ENCODE measurements around the gene RDH12.
"Not testable (repeated sequence)": the region's sequence is repeated elsewhere in the genome, so short reads cannot be mapped to it uniquely, and the experiment has no call there.

RDH12 gene

GRCh38 chr14:67697006-67697405 is 4.7 kb upstream of the RDH12 start:
- DNase-seq (ENCODE audit: insufficient read length, low spot score) (no peak), FAIRE-seq (no peak)
- TF ChIP-seq POLR2A (IDR thresholded peaks at IDR 0.05; ENCODE audit: low read depth, low read length) (no peak), POU2F2 (IDR thresholded peaks at IDR 0.05; ENCODE audit: low read depth, low read length) (no peak), POLR2AphosphoS5 (IDR thresholded peaks at IDR 0.05; ENCODE audit: low read depth, low read length) (no peak), SPI1 (IDR thresholded peaks at IDR 0.05; ENCODE audit: low read depth, low read length) (no peak), PAX5 (IDR thresholded peaks at IDR 0.05; ENCODE audit: insufficient read depth, low read length, severe bottlenecking) (no peak), TAF1 (IDR thresholded peaks at IDR 0.05; ENCODE audit: low read depth, low read length) (no peak)

GRCh38 chr14:67698179-67698578 is 3.5 kb upstream of the RDH12 start:
- no peak for FAIRE-seq
- DNase-seq (ENCODE audit: insufficient read length, low spot score), result no peak
- no peak for TF ChIP-seq PAX5 (IDR thresholded peaks at IDR 0.05; ENCODE audit: insufficient read depth, low read length, severe bottlenecking)
- TF ChIP-seq POLR2AphosphoS5 (IDR thresholded peaks at IDR 0.05; ENCODE audit: low read depth, low read length), result no peak
- TF ChIP-seq POLR2A (IDR thresholded peaks at IDR 0.05; ENCODE audit: low read depth, low read length), result no peak
- TF ChIP-seq SPI1 (IDR thresholded peaks at IDR 0.05; ENCODE audit: low read depth, low read length), result no peak
- no peak for TF ChIP-seq TAF1 (IDR thresholded peaks at IDR 0.05; ENCODE audit: low read depth, low read length)
- TF ChIP-seq POU2F2 (IDR thresholded peaks at IDR 0.05; ENCODE audit: low read depth, low read length), result no peak

GRCh38 chr14:67703997-67704396 is 2.3 kb downstream of the RDH12 start:
- TF ChIP-seq POU2F2 (IDR thresholded peaks at IDR 0.05; ENCODE audit: low read depth, low read length), result no peak
- no peak for TF ChIP-seq PAX5 (IDR thresholded peaks at IDR 0.05; ENCODE audit: insufficient read depth, low read length, severe bottlenecking)
- no peak for TF ChIP-seq POLR2A (IDR thresholded peaks at IDR 0.05; ENCODE audit: low read depth, low read length)
- no peak for TF ChIP-seq POLR2AphosphoS5 (IDR thresholded peaks at IDR 0.05; ENCODE audit: low read depth, low read length)
- no peak for TF ChIP-seq SPI1 (IDR thresholded peaks at IDR 0.05; ENCODE audit: low read depth, low read length)
- TF ChIP-seq TAF1 (IDR thresholded peaks at IDR 0.05; ENCODE audit: low read depth, low read length), result no peak
- FAIRE-seq, result no peak
- DNase-seq (ENCODE audit: insufficient read length, low spot score), result no peak

GRCh38 chr14:67704484-67705089 is 2.9 kb downstream of the RDH12 start:
- FAIRE-seq (peak; percentile 94), DNase-seq (ENCODE audit: insufficient read length, low spot score) (no peak)
- TF ChIP-seq POLR2A (IDR thresholded peaks at IDR 0.05; ENCODE audit: low read depth, low read length) (no peak), TAF1 (IDR thresholded peaks at IDR 0.05; ENCODE audit: low read depth, low read length) (no peak), POU2F2 (IDR thresholded peaks at IDR 0.05; ENCODE audit: low read depth, low read length) (no peak), SPI1 (IDR thresholded peaks at IDR 0.05; ENCODE audit: low read depth, low read length) (peak; percentile 94), PAX5 (IDR thresholded peaks at IDR 0.05; ENCODE audit: insufficient read depth, low read length, severe bottlenecking) (no peak), POLR2AphosphoS5 (IDR thresholded peaks at IDR 0.05; ENCODE audit: low read depth, low read length) (no peak)

- no peak for FAIRE-seq
- no peak for DNase-seq (ENCODE audit: insufficient read length, low spot score)
- TF ChIP-seq PAX5 (IDR thresholded peaks at IDR 0.05; ENCODE audit: insufficient read depth, low read length, severe bottlenecking) (no peak), TAF1 (IDR thresholded peaks at IDR 0.05; ENCODE audit: low read depth, low read length) (no peak), SPI1 (IDR thresholded peaks at IDR 0.05; ENCODE audit: low read depth, low read length) (no peak), POLR2AphosphoS5 (IDR thresholded peaks at IDR 0.05; ENCODE audit: low read depth, low read length) (no peak), POU2F2 (IDR thresholded peaks at IDR 0.05; ENCODE audit: low read depth, low read length) (no peak), POLR2A (IDR thresholded peaks at IDR 0.05; ENCODE audit: low read depth, low read length) (no peak)
Observed at GRCh38 chr14:67705211-67705610, 3.5 kb downstream of the RDH12 start.

GRCh38 chr14:67709346-67709745 is 7.7 kb downstream of the RDH12 start:
- DNase-seq (ENCODE audit: insufficient read length, low spot score); FAIRE-seq: not testable (repeated sequence)

GRCh38 chr14:67709796-67710195 is 8.1 kb downstream of the RDH12 start:
- FAIRE-seq; DNase-seq (ENCODE audit: insufficient read length, low spot score): not testable (repeated sequence)

GRCh38 chr14:67710209-67710608 is 8.5 kb downstream of the RDH12 start:
- no peak for TF ChIP-seq POU2F2 (IDR thresholded peaks at IDR 0.05; ENCODE audit: low read depth, low read length)
- TF ChIP-seq POLR2AphosphoS5 (IDR thresholded peaks at IDR 0.05; ENCODE audit: low read depth, low read length), result no peak
- no peak for TF ChIP-seq TAF1 (IDR thresholded peaks at IDR 0.05; ENCODE audit: low read depth, low read length)
- no peak for TF ChIP-seq SPI1 (IDR thresholded peaks at IDR 0.05; ENCODE audit: low read depth, low read length)
- TF ChIP-seq POLR2A (IDR thresholded peaks at IDR 0.05; ENCODE audit: low read depth, low read length), result no peak
- DNase-seq (ENCODE audit: insufficient read length, low spot score) (no peak), FAIRE-seq (no peak)

- FAIRE-seq (no peak), DNase-seq (ENCODE audit: insufficient read length, low spot score) (no peak)
- no peak for TF ChIP-seq POU2F2 (IDR thresholded peaks at IDR 0.05; ENCODE audit: low read depth, low read length)
- TF ChIP-seq PAX5 (IDR thresholded peaks at IDR 0.05; ENCODE audit: insufficient read depth, low read length, severe bottlenecking), result no peak
- TF ChIP-seq POLR2A (IDR thresholded peaks at IDR 0.05; ENCODE audit: low read depth, low read length), result no peak
- no peak for TF ChIP-seq POLR2AphosphoS5 (IDR thresholded peaks at IDR 0.05; ENCODE audit: low read depth, low read length)
- no peak for TF ChIP-seq TAF1 (IDR thresholded peaks at IDR 0.05; ENCODE audit: low read depth, low read length)
- TF ChIP-seq SPI1 (IDR thresholded peaks at IDR 0.05; ENCODE audit: low read depth, low read length), result no peak
Observed at GRCh38 chr14:67717048-67717447, 15.4 kb downstream of the RDH12 start.

GRCh38 chr14:67718265-67718664 is 16.6 kb downstream of the RDH12 start:
- DNase-seq (ENCODE audit: insufficient read length, low spot score) (no peak), FAIRE-seq (no peak)
- no peak for TF ChIP-seq SPI1 (IDR thresholded peaks at IDR 0.05; ENCODE audit: low read depth, low read length)
- TF ChIP-seq POLR2A (IDR thresholded peaks at IDR 0.05; ENCODE audit: low read depth, low read length), result no peak
- TF ChIP-seq POU2F2 (IDR thresholded peaks at IDR 0.05; ENCODE audit: low read depth, low read length), result no peak
- TF ChIP-seq POLR2AphosphoS5 (IDR thresholded peaks at IDR 0.05; ENCODE audit: low read depth, low read length), result no peak
- no peak for TF ChIP-seq TAF1 (IDR thresholded peaks at IDR 0.05; ENCODE audit: low read depth, low read length)
- TF ChIP-seq PAX5 (IDR thresholded peaks at IDR 0.05; ENCODE audit: insufficient read depth, low read length, severe bottlenecking), result no peak

GRCh38 chr14:67719385-67719784 is 17.7 kb downstream of the RDH12 start:
- not testable (repeated sequence) for FAIRE-seq; DNase-seq (ENCODE audit: insufficient read length, low spot score)

Measured in GM12891 (cell line).